CD14-positive monocyte (primary cell): ENCODE results near the gene CACNB2. TPM values are rescaled to one million over a fixed set of nuclear protein-coding genes. Genes with fewer than 3 reads are reported as not detected.

Source experiments
- DNase-seq, 3 donors: peaks; one replicate each; pipeline ENCODE4 v3.0.0-alpha.2; 2011 to 2022
- H2AFZ ChIP-seq: 2 replicates; pipeline ENCODE4 v1.6.0; 2012; ENCODE audit warnings: mild to moderate bottlenecking, low read depth, low read length, inconsistent platforms; ENCODE audit not compliant: insufficient read depth, poor library complexity, severe bottlenecking
- H3K27ac ChIP-seq, 2 donors: 1 replicate in 1 of 2; 2 replicates in 1 of 2; pipeline ENCODE4 v1.5.1; 2012 to 2013; ENCODE audit warnings: low read length in 2 of 2, control low read depth in 1 of 2, inconsistent platforms in 1 of 2, low read depth in 1 of 2, mild to moderate bottlenecking in 1 of 2
- H3K27me3 ChIP-seq, 2 donors: one replicate each; pipeline versions ENCODE4 v1.6.0 to v1.6.1; 2011 to 2013; ENCODE audit warnings: low read length in 2 of 2; ENCODE audit not compliant: control insufficient read depth in 2 of 2, insufficient read depth in 2 of 2
- H3K36me3 ChIP-seq, 2 donors: replicated peaks in 1 of 2; 1 replicate in 1 of 2; 2 replicates in 1 of 2; pipeline versions ENCODE4 v1.5.1 to v1.6.1; 2012 to 2013; ENCODE audit warnings: low read length in 2 of 2, control low read depth in 1 of 2, inconsistent platforms in 1 of 2, mild to moderate bottlenecking in 1 of 2; ENCODE audit not compliant: insufficient read depth in 2 of 2, control insufficient read depth in 1 of 2
- H3K4me1 ChIP-seq, 2 donors: 1 replicate in 1 of 2; 2 replicates in 1 of 2; pipeline versions ENCODE4 v1.5.1 to v1.6.1; 2012 to 2013; ENCODE audit warnings: low read length in 2 of 2, control low read depth in 1 of 2, inconsistent platforms in 1 of 2, mild to moderate bottlenecking in 1 of 2, moderate library complexity in 1 of 2; ENCODE audit not compliant: insufficient read depth in 2 of 2, control insufficient read depth in 1 of 2
- H3K4me2 ChIP-seq: replicated peaks from 2 replicates; pipeline ENCODE3; 2012; ENCODE audit warnings: low read length, moderate library complexity, mild to moderate bottlenecking; ENCODE audit not compliant: poor library complexity, severe bottlenecking; ENCODE audit errors: extremely low read depth
- H3K4me3 ChIP-seq, 3 experiments: fragments of 200-600 bp in 1 of 3; sonication (generic) in 1 of 3; replicated peaks in 1 of 3; 1 replicate in 2 of 3; 2 replicates in 1 of 3; pipeline ENCODE4 v1.5.1; 2011 to 2013; ENCODE audit warnings: low read length in 3 of 3, mild to moderate bottlenecking in 3 of 3, control low read depth in 2 of 3, low read depth in 2 of 3, inconsistent platforms in 1 of 3, moderate library complexity in 1 of 3
- H3K79me2 ChIP-seq: 2 replicates; pipeline ENCODE4 v1.6.0; 2012; ENCODE audit warnings: mild to moderate bottlenecking, control low read depth, inconsistent platforms, low read length, moderate library complexity; ENCODE audit not compliant: insufficient read depth
- H3K9ac ChIP-seq: 2 replicates; pipeline ENCODE4 v1.6.0; 2017; ENCODE audit warnings: low read length, mild to moderate bottlenecking; ENCODE audit not compliant: insufficient read depth, poor library complexity, severe bottlenecking
- H3K9me3 ChIP-seq, 2 donors: replicated peaks in 1 of 2; 1 replicate in 1 of 2; 2 replicates in 1 of 2; pipeline versions ENCODE4 v1.5.1 to v1.6.1; 2012 to 2013; ENCODE audit warnings: low read length in 2 of 2, control low read depth in 1 of 2; ENCODE audit not compliant: control insufficient read depth in 1 of 2, insufficient read depth in 1 of 2
- H4K20me1 ChIP-seq: 2 replicates; pipeline ENCODE4 v1.6.0; 2012; ENCODE audit warnings: mild to moderate bottlenecking, low read length, control low read depth, moderate library complexity; ENCODE audit not compliant: insufficient read depth
- H3K27ac Mint-ChIP-seq, 7 donors: one replicate each; pipeline ENCODE4 v1.8.0; 2020; ENCODE audit warnings: mild to moderate bottlenecking in 7 of 7, mixed read lengths in 7 of 7, moderate library complexity in 6 of 7, inconsistent platforms in 2 of 7
- H3K27me3 Mint-ChIP-seq, 3 donors: one replicate each; pipeline ENCODE4 v1.8.0; 2021 to 2022; ENCODE audit warnings: low read depth in 3 of 3, mild to moderate bottlenecking in 3 of 3, mixed read lengths in 3 of 3, moderate library complexity in 3 of 3, inconsistent platforms in 1 of 3
- H3K36me3 Mint-ChIP-seq, 2 donors: one replicate each; pipeline ENCODE4 v1.8.0; 2020; ENCODE audit warnings: mixed read lengths in 2 of 2, inconsistent platforms in 1 of 2, mild to moderate bottlenecking in 1 of 2
- H3K4me1 Mint-ChIP-seq: one replicate; pipeline ENCODE4 v1.8.0; 2020; ENCODE audit warnings: mild to moderate bottlenecking, mixed read lengths
- H3K4me3 Mint-ChIP-seq, 2 donors: one replicate each; pipeline ENCODE4 v1.8.0; 2020; ENCODE audit warnings: mild to moderate bottlenecking in 2 of 2, mixed read lengths in 2 of 2, moderate library complexity in 1 of 2
- H3K9me3 Mint-ChIP-seq, 7 donors: one replicate each; pipeline ENCODE4 v1.8.0; 2020 to 2022; ENCODE audit warnings: mixed read lengths in 7 of 7, mild to moderate bottlenecking in 6 of 7, moderate library complexity in 6 of 7, inconsistent platforms in 2 of 7
- WGBS: methylation state at CpG from one replicate; pipeline ENCODE4 v1.1.5; 2013; ENCODE audit warnings: missing lambda C conversion rate; ENCODE audit not compliant: insufficient coverage; 5-methylcytosine and 5-hydroxymethylcytosine counted together
- intact Hi-C, 2 donors: fragments of 100-400 bp; cut with micrococcal nuclease; formaldehyde crosslinking; loops; one replicate each; pipeline versions ENCODE4 v1.15.0 to v1.15.1; 2023
- polyA plus RNA-seq, 3 donors: library from polyadenylated mRNA; depleted of rRNA in 1 of 3; unstranded in 2 of 3; stranded (reverse) in 1 of 3; fragments of 300-500 nt in 2 of 3; fragments of >200 nt in 1 of 3; fragmentation: Illumina TruSeq in 2 of 3; gene quantifications; 1 replicate in 2 of 3; 2 replicates in 1 of 3; pipeline ENCODE4 v1.2.3, GENCODE V29; 2012 to 2021
- TF ChIP-seq, protein P1 (sequence below): fragments of 200-600 bp; IDR thresholded peaks from one replicate; pipeline ENCODE4 v1.8.0; 2022; ENCODE audit warnings: antibody characterized with exemption, mild to moderate bottlenecking

CACNB2 gene
- polyA plus RNA-seq, 3 donors = 0.05 TPM; not detected in 2

DNA sequence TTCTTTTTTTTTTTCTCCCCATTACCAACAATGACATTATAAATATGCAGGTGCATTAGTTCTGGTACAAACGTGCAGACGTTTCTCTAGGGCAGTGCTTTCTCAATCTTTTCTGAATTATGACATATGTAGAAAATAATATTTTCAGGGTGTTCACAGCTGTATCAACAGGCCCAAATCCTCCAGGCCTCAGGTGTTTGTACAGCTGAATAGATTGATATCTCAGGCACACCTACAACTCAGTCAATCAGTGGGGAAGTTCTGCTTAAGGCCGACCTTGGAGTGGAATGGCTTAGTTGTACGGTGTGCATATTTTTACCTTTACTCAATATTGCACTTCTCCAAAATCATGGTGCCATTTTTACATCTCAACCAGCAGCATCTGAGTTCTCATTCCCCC is 71.6 kb downstream of the CACNB2 start:
- no peaks in the 10 kb centered on the region for H3K79me2 ChIP-seq
- H3K27ac ChIP-seq = no peak overlapping the region
- no peaks in the 10 kb centered on the region for H3K4me1 ChIP-seq
- Mint-ChIP-seq H3K9me3 (no peaks in the 10 kb centered on the region), H3K4me1 (no peaks in the 10 kb centered on the region), H3K27me3 (peaks cover 0 to 5% (median 2%) of the 10 kb centered on the region in 3 donors), H3K4me3 (no peak overlapping the region), H3K36me3 (no peaks in the 10 kb centered on the region), H3K27ac (no peak overlapping the region)
- WGBS = no CpG with 5 or more reads among the region's 4 CpGs
- no peak overlapping the region for H3K9ac ChIP-seq
- no peaks in the 10 kb centered on the region for H3K27me3 ChIP-seq
- H4K20me1 ChIP-seq = no peaks in the 10 kb centered on the region
- H3K9me3 ChIP-seq = no peaks in the 10 kb centered on the region
- no peak for DNase-seq
- no peak overlapping the region for H3K4me3 ChIP-seq
- H3K36me3 ChIP-seq = no peaks in the 10 kb centered on the region
- intact Hi-C loops = no loop called here
- H3K4me2 ChIP-seq = no peak overlapping the region
- H2AFZ ChIP-seq = no peak overlapping the region
- TF ChIP-seq, protein P1, sequence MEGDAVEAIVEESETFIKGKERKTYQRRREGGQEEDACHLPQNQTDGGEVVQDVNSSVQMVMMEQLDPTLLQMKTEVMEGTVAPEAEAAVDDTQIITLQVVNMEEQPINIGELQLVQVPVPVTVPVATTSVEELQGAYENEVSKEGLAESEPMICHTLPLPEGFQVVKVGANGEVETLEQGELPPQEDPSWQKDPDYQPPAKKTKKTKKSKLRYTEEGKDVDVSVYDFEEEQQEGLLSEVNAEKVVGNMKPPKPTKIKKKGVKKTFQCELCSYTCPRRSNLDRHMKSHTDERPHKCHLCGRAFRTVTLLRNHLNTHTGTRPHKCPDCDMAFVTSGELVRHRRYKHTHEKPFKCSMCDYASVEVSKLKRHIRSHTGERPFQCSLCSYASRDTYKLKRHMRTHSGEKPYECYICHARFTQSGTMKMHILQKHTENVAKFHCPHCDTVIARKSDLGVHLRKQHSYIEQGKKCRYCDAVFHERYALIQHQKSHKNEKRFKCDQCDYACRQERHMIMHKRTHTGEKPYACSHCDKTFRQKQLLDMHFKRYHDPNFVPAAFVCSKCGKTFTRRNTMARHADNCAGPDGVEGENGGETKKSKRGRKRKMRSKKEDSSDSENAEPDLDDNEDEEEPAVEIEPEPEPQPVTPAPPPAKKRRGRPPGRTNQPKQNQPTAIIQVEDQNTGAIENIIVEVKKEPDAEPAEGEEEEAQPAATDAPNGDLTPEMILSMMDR = no peak

DNA sequence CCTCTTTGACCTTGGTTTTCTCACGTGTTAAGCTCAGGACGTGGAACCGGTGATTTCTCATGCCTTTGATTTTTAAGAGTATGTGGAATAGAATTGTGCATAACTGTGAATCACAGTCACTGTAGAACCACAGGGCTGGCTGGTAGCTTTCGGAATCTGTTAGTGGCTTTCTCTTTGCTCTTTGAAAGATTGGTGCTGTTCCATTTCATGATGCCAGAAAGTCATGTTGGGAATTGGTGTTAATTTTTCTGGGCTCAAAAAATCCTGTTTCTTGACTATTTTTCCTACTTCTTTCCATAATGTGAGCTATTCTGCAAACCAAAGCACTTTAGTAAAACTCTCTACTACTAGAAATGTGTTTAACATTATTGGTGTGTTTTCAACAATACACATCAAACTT is 73.0 kb downstream of the CACNB2 start:
- Histone ChIP-seq H3K27me3 (no peaks in the 10 kb centered on the region), H3K4me3 (no peak overlapping the region), H3K36me3 (no peaks in the 10 kb centered on the region), H3K79me2 (no peaks in the 10 kb centered on the region), H3K27ac (no peak overlapping the region), H3K4me2 (no peak overlapping the region), H4K20me1 (no peaks in the 10 kb centered on the region), H3K4me1 (peaks cover 5 to 6% of the 10 kb centered on the region in 2 donors), H2AFZ (peak overlapping the region; percentile 23), H3K9ac (no peak overlapping the region), H3K9me3 (no peaks in the 10 kb centered on the region)
- 76% methylated on average over 3 of the region's 4 CpGs for WGBS
- Mint-ChIP-seq H3K27me3 (peaks cover 0 to 5% (median 2%) of the 10 kb centered on the region in 3 donors), H3K4me3 (no peak overlapping the region), H3K36me3 (no peaks in the 10 kb centered on the region), H3K4me1 (peaks cover 7% of the 10 kb centered on the region), H3K9me3 (no peaks in the 10 kb centered on the region), H3K27ac (no peak overlapping the region)
- no peak for DNase-seq
- TF ChIP-seq, protein P1 = no peak
- intact Hi-C loops = no loop called here
